Measurements from ENCODE around the gene PCSK5.

Gene PCSK5

DNA sequence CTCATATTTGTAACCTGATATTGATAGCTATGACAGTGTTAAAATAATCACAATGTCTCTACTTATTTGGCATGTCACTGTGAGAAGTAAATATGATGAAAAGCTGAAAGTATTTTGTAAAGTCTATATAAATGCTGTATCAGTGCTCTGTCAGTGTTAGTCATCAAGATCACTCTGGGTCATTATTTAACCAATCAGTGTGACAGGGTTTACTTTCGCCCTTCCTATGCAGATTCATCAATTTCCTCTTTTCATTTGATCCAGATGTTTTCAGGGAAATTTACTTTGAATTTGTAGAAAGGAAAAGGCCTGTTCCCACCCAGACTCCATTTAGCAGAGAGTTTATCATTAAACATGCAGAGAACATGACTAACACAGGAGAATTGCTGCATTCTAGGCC lies 9.9 kb upstream of the PCSK5 start:
- TF ChIP-seq, protein P1, sequence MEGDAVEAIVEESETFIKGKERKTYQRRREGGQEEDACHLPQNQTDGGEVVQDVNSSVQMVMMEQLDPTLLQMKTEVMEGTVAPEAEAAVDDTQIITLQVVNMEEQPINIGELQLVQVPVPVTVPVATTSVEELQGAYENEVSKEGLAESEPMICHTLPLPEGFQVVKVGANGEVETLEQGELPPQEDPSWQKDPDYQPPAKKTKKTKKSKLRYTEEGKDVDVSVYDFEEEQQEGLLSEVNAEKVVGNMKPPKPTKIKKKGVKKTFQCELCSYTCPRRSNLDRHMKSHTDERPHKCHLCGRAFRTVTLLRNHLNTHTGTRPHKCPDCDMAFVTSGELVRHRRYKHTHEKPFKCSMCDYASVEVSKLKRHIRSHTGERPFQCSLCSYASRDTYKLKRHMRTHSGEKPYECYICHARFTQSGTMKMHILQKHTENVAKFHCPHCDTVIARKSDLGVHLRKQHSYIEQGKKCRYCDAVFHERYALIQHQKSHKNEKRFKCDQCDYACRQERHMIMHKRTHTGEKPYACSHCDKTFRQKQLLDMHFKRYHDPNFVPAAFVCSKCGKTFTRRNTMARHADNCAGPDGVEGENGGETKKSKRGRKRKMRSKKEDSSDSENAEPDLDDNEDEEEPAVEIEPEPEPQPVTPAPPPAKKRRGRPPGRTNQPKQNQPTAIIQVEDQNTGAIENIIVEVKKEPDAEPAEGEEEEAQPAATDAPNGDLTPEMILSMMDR (IDR thresholded peaks at IDR 0.05; ENCODE audit: low read depth, low read length, missing control alignments), result no peak
- Histone ChIP-seq H3K27me3 (replicated peaks) (no peaks in the 10 kb centered on the region), H3K36me3 (replicated peaks) (no peaks in the 10 kb centered on the region), H3K4me3 (ENCODE audit: low read depth, low read length) (no peak overlapping the region), H3K27ac (no peak overlapping the region)
- in situ Hi-C loops (cut with HindIII; ENCODE audit: low pct_ligation_motif_present, low sequenced_read_pairs), result no loop called here
- DNase-seq, result no peak

DNA sequence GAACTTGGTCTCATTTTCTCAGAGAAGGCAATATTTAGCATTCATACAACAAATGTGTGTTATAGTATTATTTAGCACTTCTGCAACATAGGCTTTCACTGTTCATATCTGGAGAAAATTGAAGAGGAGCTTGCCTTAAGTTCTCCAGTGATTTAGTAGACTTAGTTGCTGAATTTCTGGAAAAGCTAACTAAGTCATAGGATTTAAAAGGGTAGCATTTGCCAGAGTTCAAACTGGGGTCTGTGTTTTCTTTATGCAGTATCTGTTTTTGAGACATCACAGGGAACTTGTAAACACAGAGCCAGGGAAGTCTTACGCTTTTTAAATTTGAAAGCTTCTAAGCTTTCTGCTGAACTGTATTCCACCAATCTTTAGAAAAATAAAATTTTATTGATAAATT lies 8.7 kb upstream of the PCSK5 start:
- no peak overlapping the region for H3K27ac ChIP-seq
- no peaks in the 10 kb centered on the region for H3K36me3 ChIP-seq (replicated peaks)
- H3K27me3 ChIP-seq (replicated peaks), result no peaks in the 10 kb centered on the region
- TF ChIP-seq, protein P1 (IDR thresholded peaks at IDR 0.05; ENCODE audit: low read depth, low read length, missing control alignments), result no peak
- in situ Hi-C loops (cut with HindIII; ENCODE audit: low pct_ligation_motif_present, low sequenced_read_pairs), result no loop called here
- H3K4me3 ChIP-seq (ENCODE audit: low read depth, low read length), result no peak overlapping the region
- no peak for DNase-seq

DNA sequence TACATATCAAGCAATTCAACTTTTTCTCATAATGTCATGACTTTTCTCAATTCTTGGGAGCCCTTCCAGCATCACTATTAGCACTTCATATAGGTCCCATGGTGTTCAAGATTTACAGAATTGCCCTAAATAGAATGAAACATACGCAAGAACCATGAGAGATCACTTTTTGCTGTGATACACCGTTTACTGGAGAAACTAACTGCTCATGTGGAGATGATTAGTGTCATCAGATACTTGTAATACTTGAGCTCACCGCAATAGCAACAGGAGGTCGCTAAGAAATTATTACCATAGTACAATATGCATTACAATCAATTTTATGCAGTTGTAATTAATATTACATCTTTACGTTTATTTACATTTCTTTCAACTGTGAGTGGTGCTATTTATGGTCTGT lies 4.8 kb upstream of the PCSK5 start:
- H3K27me3 ChIP-seq (replicated peaks), result no peaks in the 10 kb centered on the region
- DNase-seq, result no peak
- no peak overlapping the region for H3K27ac ChIP-seq
- H3K36me3 ChIP-seq (replicated peaks), result no peaks in the 10 kb centered on the region
- TF ChIP-seq, protein P1 (IDR thresholded peaks at IDR 0.05; ENCODE audit: low read depth, low read length, missing control alignments), result no peak
- in situ Hi-C loops (cut with HindIII; ENCODE audit: low pct_ligation_motif_present, low sequenced_read_pairs), result no loop called here
- no peak overlapping the region for H3K4me3 ChIP-seq (ENCODE audit: low read depth, low read length)

DNA sequence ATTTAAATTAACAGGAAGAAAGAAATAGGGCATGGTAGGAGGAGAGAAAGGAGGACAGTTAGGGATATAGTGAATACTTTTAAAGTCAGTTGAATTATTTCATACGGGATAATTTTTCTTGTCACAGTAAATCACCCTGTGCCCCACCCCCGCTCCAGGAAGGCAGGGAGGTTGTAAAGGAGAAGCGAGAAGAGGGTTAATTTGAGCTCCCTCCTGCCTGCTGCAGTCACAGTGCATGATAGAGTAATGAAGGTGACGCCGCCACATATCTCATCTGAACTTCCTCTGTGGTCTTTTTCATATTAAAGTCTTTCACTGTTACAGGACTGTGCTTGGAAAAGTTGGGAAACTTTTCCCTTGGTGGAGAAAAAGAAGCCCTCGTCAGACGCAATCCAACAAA lies 896 bp upstream of the PCSK5 start:
- peak overlapping the region; percentile 77 for H3K4me3 ChIP-seq (ENCODE audit: low read depth, low read length)
- DNase-seq, result no peak
- H3K27ac ChIP-seq, result peak overlapping the region; percentile 79
- in situ Hi-C loops (cut with HindIII; ENCODE audit: low pct_ligation_motif_present, low sequenced_read_pairs), result no loop called here
- H3K27me3 ChIP-seq (replicated peaks), result no peaks in the 10 kb centered on the region
- H3K36me3 ChIP-seq (replicated peaks), result no peaks in the 10 kb centered on the region
- TF ChIP-seq, protein P1 (IDR thresholded peaks at IDR 0.05; ENCODE audit: low read depth, low read length, missing control alignments), result no peak

DNA sequence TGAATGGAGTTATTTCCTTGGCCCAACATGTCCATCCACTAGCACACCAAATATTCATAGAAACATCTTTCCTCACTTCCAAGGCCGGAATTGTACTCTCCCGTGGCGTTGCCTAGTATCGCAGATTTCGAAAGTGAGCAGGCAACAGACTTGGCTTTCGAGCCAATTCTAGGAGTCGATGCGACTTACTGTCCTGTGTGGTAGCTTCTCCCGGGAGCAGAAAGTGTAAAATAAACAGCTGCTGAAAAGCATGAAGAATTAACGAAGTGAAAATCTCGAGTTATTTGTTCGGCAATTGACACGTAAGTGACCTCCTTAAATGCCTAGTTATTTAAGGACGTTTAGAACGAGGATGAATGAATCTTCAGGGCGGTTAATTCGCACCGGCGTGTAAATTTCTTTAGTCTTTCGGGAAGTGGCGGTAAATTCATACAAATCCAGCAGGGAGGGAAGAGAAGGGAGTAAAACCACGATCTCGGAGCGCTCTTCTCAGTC lies 449 bp upstream of the PCSK5 start:
- Histone ChIP-seq H3K27me3 (replicated peaks) (no peaks in the 10 kb centered on the region), H3K4me3 (ENCODE audit: low read depth, low read length) (peak overlapping the region; percentile 77), H3K36me3 (replicated peaks) (no peaks in the 10 kb centered on the region), H3K27ac (peak overlapping the region; percentile 79)
- in situ Hi-C loops (cut with HindIII; ENCODE audit: low pct_ligation_motif_present, low sequenced_read_pairs), result no loop called here
- TF ChIP-seq, protein P1 (IDR thresholded peaks at IDR 0.05; ENCODE audit: low read depth, low read length, missing control alignments), result no peak
- DNase-seq, result peak; percentile 75

- Histone ChIP-seq H3K27ac (peak overlapping the region; percentile 79), H3K4me3 (ENCODE audit: low read depth, low read length) (peak overlapping the region; percentile 77), H3K27me3 (replicated peaks) (no peaks in the 10 kb centered on the region), H3K36me3 (replicated peaks) (no peaks in the 10 kb centered on the region)
- peak; percentile 54 for DNase-seq
- in situ Hi-C loops (cut with HindIII; ENCODE audit: low pct_ligation_motif_present, low sequenced_read_pairs), result no loop called here
- TF ChIP-seq, protein P1 (IDR thresholded peaks at IDR 0.05; ENCODE audit: low read depth, low read length, missing control alignments), result no peak
Measured at GRCh38 chr9:75891277-75891741, 836 bp downstream of the PCSK5 start.
